NT2/D1 (cell line): ENCODE data around the gene CHGA.

Source experiments
- SUZ12 ChIP-seq: IDR thresholded peaks from 2 replicates; pipeline ENCODE4 v1.6.1; 2011; ENCODE audit not compliant: insufficient read length, insufficient read depth; ENCODE audit errors: extremely low read depth
- YY1 ChIP-seq: IDR thresholded peaks from 2 replicates; pipeline ENCODE4 v1.6.1; 2011; ENCODE audit not compliant: insufficient read length, insufficient read depth

- TF ChIP-seq SUZ12 = no peak
- no peak for TF ChIP-seq YY1
These were observed 6.2 kb downstream of the CHGA start for GRCh38 chr14:92928961-92929688.
